ENCODE data around the gene FHL3. TPM values are rescaled to one million over a fixed set of nuclear protein-coding genes. Genes with fewer than 3 reads are reported as not detected.
A peak's percentile ranks its signal among the peaks of the same experiment; 100 is the strongest.

FHL3 gene
- total and polyA plus RNA-seq, 4 donors = 8.0 to 23.3 (median 16.8) TPM

GRCh38 chr1:38027201-38028104 is 22.1 kb upstream of the FHL3 start:
- Histone ChIP-seq H3K4me3 (ENCODE audit: low read depth, low read length) (no peak overlapping the region), H3K27ac (ENCODE audit: low read depth, low read length) (no peak overlapping the region), H3K4me1 (ENCODE audit: control insufficient read depth, insufficient read depth, low read length) (peaks cover 36% of the 10 kb centered on the region), H3K27me3 (ENCODE audit: control insufficient read depth, insufficient read depth, low read length) (no peaks in the 10 kb centered on the region), H3K9me3 (ENCODE audit: control insufficient read depth, insufficient read depth, low read length) (no peaks in the 10 kb centered on the region), H3K36me3 (ENCODE audit: control insufficient read depth, insufficient read depth, low read length) (peaks cover 28% of the 10 kb centered on the region)
- DNase-seq (ENCODE audit: low read depth in 4 of 6, low spot score in 6 of 6) = no peak
- 84% methylated on average over 15 of the region's 19 CpGs for WGBS (ENCODE audit: insufficient coverage)

DNA sequence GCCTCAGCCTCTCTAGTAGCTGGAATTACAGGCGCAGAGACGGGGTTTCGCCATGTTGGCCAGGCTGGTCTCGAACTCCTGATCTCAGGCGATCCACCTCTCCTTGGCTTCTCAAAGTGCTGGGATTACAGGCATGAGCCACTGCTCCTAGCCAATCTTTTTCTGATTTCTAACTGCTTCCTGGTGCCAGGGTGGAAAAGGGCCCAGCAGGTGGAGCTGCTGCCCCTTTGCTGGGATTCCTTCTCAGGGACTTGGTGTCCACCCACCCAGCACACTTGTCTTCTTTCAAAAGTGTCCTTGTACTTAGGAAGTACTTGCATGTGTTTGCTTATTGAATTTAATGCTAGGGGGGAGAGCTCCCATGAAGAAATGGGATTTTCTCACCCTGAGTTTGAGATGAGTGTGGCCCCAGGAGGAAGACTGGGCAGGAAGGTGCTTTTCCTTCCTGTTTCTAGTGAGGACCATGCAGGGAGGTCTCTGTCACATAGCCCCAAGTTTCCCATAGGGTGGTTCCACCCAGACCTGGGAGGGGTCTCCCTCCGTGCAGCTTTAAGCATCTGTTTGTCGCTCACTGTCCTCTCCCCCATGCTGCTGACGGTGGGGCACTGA is 21.4 kb upstream of the FHL3 start:
- Histone ChIP-seq H3K27ac (ENCODE audit: low read depth, low read length) (no peak overlapping the region), H3K27me3 (ENCODE audit: control insufficient read depth, insufficient read depth, low read length) (no peaks in the 10 kb centered on the region), H3K36me3 (ENCODE audit: control insufficient read depth, insufficient read depth, low read length) (peaks cover 32% of the 10 kb centered on the region), H3K4me3 (ENCODE audit: low read depth, low read length) (no peak overlapping the region), H3K4me1 (ENCODE audit: control insufficient read depth, insufficient read depth, low read length) (peaks cover 36% of the 10 kb centered on the region), H3K9me3 (ENCODE audit: control insufficient read depth, insufficient read depth, low read length) (no peaks in the 10 kb centered on the region)
- peak in 4 of 6 donors; percentile 49 to 93 (median 74) for DNase-seq (ENCODE audit: low read depth in 4 of 6, low spot score in 6 of 6)
- 84% methylated on average over 8 of the region's 8 CpGs for WGBS (ENCODE audit: insufficient coverage)

DNA sequence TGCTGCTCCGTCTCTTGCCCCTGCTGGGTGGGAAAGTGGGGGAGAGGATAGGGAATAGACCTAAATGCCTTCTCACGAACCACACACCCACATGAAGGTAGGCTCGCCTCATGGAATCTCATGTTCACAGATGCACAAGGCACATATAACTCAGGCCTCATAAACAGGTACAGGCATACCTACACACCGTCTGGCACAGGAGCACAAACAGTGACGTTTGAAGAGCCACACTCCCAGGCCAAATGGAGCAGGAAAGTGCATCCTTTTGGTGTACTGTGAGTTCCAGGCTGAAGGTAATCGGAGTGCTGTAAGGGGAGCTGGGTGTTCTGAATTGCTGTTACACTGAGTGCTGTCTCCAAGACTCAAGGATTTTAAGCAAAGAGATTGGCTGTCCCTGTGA is 20.4 kb upstream of the FHL3 start:
- H3K4me1 ChIP-seq (ENCODE audit: control insufficient read depth, insufficient read depth, low read length) = peaks cover 26% of the 10 kb centered on the region
- H3K27ac ChIP-seq (ENCODE audit: low read depth, low read length) = no peak overlapping the region
- WGBS (ENCODE audit: insufficient coverage) = 100% methylated on average over 2 of the region's 6 CpGs
- H3K9me3 ChIP-seq (ENCODE audit: control insufficient read depth, insufficient read depth, low read length) = no peaks in the 10 kb centered on the region
- no peak overlapping the region for H3K4me3 ChIP-seq (ENCODE audit: low read depth, low read length)
- DNase-seq (ENCODE audit: low read depth in 4 of 6, low spot score in 6 of 6) = no peak
- no peaks in the 10 kb centered on the region for H3K27me3 ChIP-seq (ENCODE audit: control insufficient read depth, insufficient read depth, low read length)
- peaks cover 34% of the 10 kb centered on the region for H3K36me3 ChIP-seq (ENCODE audit: control insufficient read depth, insufficient read depth, low read length)

DNA sequence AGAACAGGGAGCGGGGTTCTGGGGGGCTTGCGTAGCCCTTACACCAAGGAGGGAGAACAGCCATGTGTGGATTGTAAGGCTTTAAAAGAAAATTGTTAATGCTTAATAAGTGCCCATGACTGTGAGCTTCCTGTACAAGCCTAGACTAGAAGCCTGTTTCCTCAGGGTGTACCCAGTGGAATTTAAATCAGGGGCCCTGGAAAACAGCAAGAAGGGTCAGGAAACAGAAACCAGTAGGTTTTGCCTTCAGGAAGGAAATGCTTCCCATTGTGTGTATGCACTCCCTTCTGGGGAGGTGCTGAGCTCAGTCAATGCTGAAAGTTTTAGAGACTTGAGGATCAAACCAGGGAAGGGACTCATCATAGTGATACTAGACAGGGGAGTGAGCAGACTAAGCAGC is 19.9 kb upstream of the FHL3 start:
- Histone ChIP-seq H3K27ac (ENCODE audit: low read depth, low read length) (no peak overlapping the region), H3K4me3 (ENCODE audit: low read depth, low read length) (no peak overlapping the region), H3K27me3 (ENCODE audit: control insufficient read depth, insufficient read depth, low read length) (no peaks in the 10 kb centered on the region), H3K4me1 (ENCODE audit: control insufficient read depth, insufficient read depth, low read length) (peaks cover 22% of the 10 kb centered on the region), H3K36me3 (ENCODE audit: control insufficient read depth, insufficient read depth, low read length) (peaks cover 36% of the 10 kb centered on the region), H3K9me3 (ENCODE audit: control insufficient read depth, insufficient read depth, low read length) (no peaks in the 10 kb centered on the region)
- DNase-seq (ENCODE audit: low read depth in 4 of 6, low spot score in 6 of 6) = no peak
- WGBS (ENCODE audit: insufficient coverage) = 100% methylated on average over 2 of the region's 2 CpGs

- no peaks in the 10 kb centered on the region for H3K9me3 ChIP-seq (ENCODE audit: control insufficient read depth, insufficient read depth, low read length)
- 80% methylated on average over 1 of the region's 3 CpGs for WGBS (ENCODE audit: insufficient coverage)
- H3K36me3 ChIP-seq (ENCODE audit: control insufficient read depth, insufficient read depth, low read length) = peaks cover 46% of the 10 kb centered on the region
- no peaks in the 10 kb centered on the region for H3K27me3 ChIP-seq (ENCODE audit: control insufficient read depth, insufficient read depth, low read length)
- H3K4me3 ChIP-seq (ENCODE audit: low read depth, low read length) = no peak overlapping the region
- H3K4me1 ChIP-seq (ENCODE audit: control insufficient read depth, insufficient read depth, low read length) = no peaks in the 10 kb centered on the region
- H3K27ac ChIP-seq (ENCODE audit: low read depth, low read length) = no peak overlapping the region
- DNase-seq (ENCODE audit: low read depth in 4 of 6, low spot score in 6 of 6) = no peak
These were observed 17.5 kb upstream of the FHL3 start for GRCh38 chr1:38022810-38023209.

GRCh38 chr1:38021969-38022368 is 16.7 kb upstream of the FHL3 start:
- Histone ChIP-seq H3K4me3 (ENCODE audit: low read depth, low read length) (no peak overlapping the region), H3K27ac (ENCODE audit: low read depth, low read length) (no peak overlapping the region), H3K4me1 (ENCODE audit: control insufficient read depth, insufficient read depth, low read length) (no peaks in the 10 kb centered on the region), H3K36me3 (ENCODE audit: control insufficient read depth, insufficient read depth, low read length) (peaks cover 49% of the 10 kb centered on the region), H3K27me3 (ENCODE audit: control insufficient read depth, insufficient read depth, low read length) (no peaks in the 10 kb centered on the region), H3K9me3 (ENCODE audit: control insufficient read depth, insufficient read depth, low read length) (no peaks in the 10 kb centered on the region)
- WGBS (ENCODE audit: insufficient coverage) = 100% methylated on average over 1 of the region's 5 CpGs
- DNase-seq (ENCODE audit: low read depth in 4 of 6, low spot score in 6 of 6) = no peak

- H3K4me3 ChIP-seq (ENCODE audit: low read depth, low read length) = no peak overlapping the region
- no peak overlapping the region for H3K27ac ChIP-seq (ENCODE audit: low read depth, low read length)
- H3K36me3 ChIP-seq (ENCODE audit: control insufficient read depth, insufficient read depth, low read length) = peaks cover 40% of the 10 kb centered on the region
- 86% methylated on average over 1 of the region's 2 CpGs for WGBS (ENCODE audit: insufficient coverage)
- no peaks in the 10 kb centered on the region for H3K27me3 ChIP-seq (ENCODE audit: control insufficient read depth, insufficient read depth, low read length)
- no peaks in the 10 kb centered on the region for H3K4me1 ChIP-seq (ENCODE audit: control insufficient read depth, insufficient read depth, low read length)
- DNase-seq (ENCODE audit: low read depth in 4 of 6, low spot score in 6 of 6) = peak in 1 of 6 donors; percentile 60
- no peaks in the 10 kb centered on the region for H3K9me3 ChIP-seq (ENCODE audit: control insufficient read depth, insufficient read depth, low read length)
These were observed 15.1 kb upstream of the FHL3 start for GRCh38 chr1:38020396-38020795.

DNA sequence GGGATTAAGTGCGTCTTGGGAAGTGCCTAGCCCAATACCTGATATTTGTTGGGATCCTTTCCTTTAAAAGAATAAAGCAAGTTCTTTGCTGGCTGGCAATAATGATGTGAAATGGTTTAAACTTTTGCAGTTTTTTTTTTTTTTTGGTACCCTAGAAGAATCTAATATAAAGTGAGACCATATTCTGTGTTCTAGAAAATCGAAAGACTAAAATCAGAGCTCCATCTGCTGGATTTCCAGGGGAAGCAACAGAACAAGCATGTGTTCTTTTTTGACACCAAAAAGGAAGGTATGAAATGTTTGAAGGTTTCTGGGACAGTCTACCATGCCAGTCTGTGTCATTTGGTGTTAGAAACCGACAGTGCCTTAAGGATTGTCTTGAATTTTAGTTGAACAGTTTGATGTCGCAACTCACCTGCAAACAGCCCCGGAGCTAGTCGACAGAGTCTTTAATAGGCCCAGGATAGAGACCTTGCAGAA is 13.6 kb upstream of the FHL3 start:
- peak in 1 of 6 donors; percentile 66 for DNase-seq (ENCODE audit: low read depth in 4 of 6, low spot score in 6 of 6)
- H3K9me3 ChIP-seq (ENCODE audit: control insufficient read depth, insufficient read depth, low read length) = no peaks in the 10 kb centered on the region
- no peak overlapping the region for H3K4me3 ChIP-seq (ENCODE audit: low read depth, low read length)
- peaks cover 9% of the 10 kb centered on the region for H3K4me1 ChIP-seq (ENCODE audit: control insufficient read depth, insufficient read depth, low read length)
- WGBS (ENCODE audit: insufficient coverage) = 77% methylated on average over 5 of the region's 6 CpGs
- H3K36me3 ChIP-seq (ENCODE audit: control insufficient read depth, insufficient read depth, low read length) = peaks cover 27% of the 10 kb centered on the region
- no peaks in the 10 kb centered on the region for H3K27me3 ChIP-seq (ENCODE audit: control insufficient read depth, insufficient read depth, low read length)
- H3K27ac ChIP-seq (ENCODE audit: low read depth, low read length) = no peak overlapping the region

GRCh38 chr1:38015978-38016725 is 10.8 kb upstream of the FHL3 start:
- Histone ChIP-seq H3K36me3 (ENCODE audit: control insufficient read depth, insufficient read depth, low read length) (peaks cover 19% of the 10 kb centered on the region), H3K27ac (ENCODE audit: low read depth, low read length) (peak overlapping the region; percentile 85), H3K4me3 (ENCODE audit: low read depth, low read length) (no peak overlapping the region), H3K27me3 (ENCODE audit: control insufficient read depth, insufficient read depth, low read length) (no peaks in the 10 kb centered on the region), H3K9me3 (ENCODE audit: control insufficient read depth, insufficient read depth, low read length) (no peaks in the 10 kb centered on the region), H3K4me1 (ENCODE audit: control insufficient read depth, insufficient read depth, low read length) (peaks cover 20% of the 10 kb centered on the region)
- 65% methylated on average over 5 of the region's 6 CpGs for WGBS (ENCODE audit: insufficient coverage)
- DNase-seq (ENCODE audit: low read depth in 4 of 6, low spot score in 6 of 6) = peak in 1 of 6 donors; percentile 55

Data from spinal cord (tissue), 10 donors.